Measurements from ENCODE around the gene TUFT1.

- TF ChIP-seq POLR2A (IDR thresholded peaks at IDR 0.05) (no peak), POLR2AphosphoS5 (IDR thresholded peaks at IDR 0.05) (no peak)
- TF ChIP-seq, protein P1, sequence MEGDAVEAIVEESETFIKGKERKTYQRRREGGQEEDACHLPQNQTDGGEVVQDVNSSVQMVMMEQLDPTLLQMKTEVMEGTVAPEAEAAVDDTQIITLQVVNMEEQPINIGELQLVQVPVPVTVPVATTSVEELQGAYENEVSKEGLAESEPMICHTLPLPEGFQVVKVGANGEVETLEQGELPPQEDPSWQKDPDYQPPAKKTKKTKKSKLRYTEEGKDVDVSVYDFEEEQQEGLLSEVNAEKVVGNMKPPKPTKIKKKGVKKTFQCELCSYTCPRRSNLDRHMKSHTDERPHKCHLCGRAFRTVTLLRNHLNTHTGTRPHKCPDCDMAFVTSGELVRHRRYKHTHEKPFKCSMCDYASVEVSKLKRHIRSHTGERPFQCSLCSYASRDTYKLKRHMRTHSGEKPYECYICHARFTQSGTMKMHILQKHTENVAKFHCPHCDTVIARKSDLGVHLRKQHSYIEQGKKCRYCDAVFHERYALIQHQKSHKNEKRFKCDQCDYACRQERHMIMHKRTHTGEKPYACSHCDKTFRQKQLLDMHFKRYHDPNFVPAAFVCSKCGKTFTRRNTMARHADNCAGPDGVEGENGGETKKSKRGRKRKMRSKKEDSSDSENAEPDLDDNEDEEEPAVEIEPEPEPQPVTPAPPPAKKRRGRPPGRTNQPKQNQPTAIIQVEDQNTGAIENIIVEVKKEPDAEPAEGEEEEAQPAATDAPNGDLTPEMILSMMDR (IDR thresholded peaks at IDR 0.05) = no peak
These were observed 13.2 kb upstream of the TUFT1 start for GRCh38 chr1:151526735-151527525.

Measured in stomach (tissue), 4 donors.